Small intestine (tissue), 16 donors: ENCODE measurements around the gene PRG3. TPM values are rescaled to one million over a fixed set of nuclear protein-coding genes. Genes with fewer than 3 reads are reported as not detected.
A peak's percentile ranks its signal among the peaks of the same experiment; 100 is the strongest.

Experiments used
- DNase-seq, 2 donors: peaks; one replicate each; pipeline versions ENCODE4 v3.0.0 to v3.0.0-alpha.2; 2013
- FAIRE-seq: peaks from 2 replicates; lab custom pipeline; 2012; peaks lifted over from hg19 to GRCh38; lab: Jason Lieb, UNC
- H3K27ac ChIP-seq, 3 donors: one replicate each; pipeline ENCODE4 v1.5.1; 2013; ENCODE audit warnings: low read length in 2 of 3, mild to moderate bottlenecking in 2 of 3, control low read depth in 1 of 3, inconsistent platforms in 1 of 3, low read depth in 1 of 3, moderate library complexity in 1 of 3
- H3K27me3 ChIP-seq, 3 donors: one replicate each; pipeline ENCODE4 v1.6.1; 2013; ENCODE audit warnings: low read length in 3 of 3, inconsistent platforms in 1 of 3; ENCODE audit not compliant: control insufficient read depth in 3 of 3, insufficient read depth in 3 of 3
- H3K36me3 ChIP-seq, 3 donors: one replicate each; pipeline ENCODE4 v1.6.1; 2013; ENCODE audit warnings: low read length in 3 of 3, inconsistent platforms in 1 of 3, low read depth in 1 of 3, mild to moderate bottlenecking in 1 of 3, moderate library complexity in 1 of 3; ENCODE audit not compliant: control insufficient read depth in 3 of 3, insufficient read depth in 2 of 3
- H3K4me1 ChIP-seq, 3 donors: one replicate each; pipeline ENCODE4 v1.6.1; 2013; ENCODE audit warnings: low read length in 2 of 3, inconsistent platforms in 1 of 3, low read depth in 1 of 3, mild to moderate bottlenecking in 1 of 3, moderate library complexity in 1 of 3; ENCODE audit not compliant: control insufficient read depth in 3 of 3, insufficient read depth in 2 of 3
- H3K4me3 ChIP-seq, 3 donors: one replicate each; pipeline ENCODE4 v1.5.1; 2013; ENCODE audit warnings: low read length in 3 of 3, control low read depth in 1 of 3, inconsistent platforms in 1 of 3, low read depth in 1 of 3, mild to moderate bottlenecking in 1 of 3, moderate library complexity in 1 of 3
- H3K9me3 ChIP-seq, 2 donors: one replicate each; pipeline ENCODE4 v1.6.1; 2013; ENCODE audit warnings: low read depth in 1 of 2, low read length in 1 of 2; ENCODE audit not compliant: control insufficient read depth in 2 of 2, insufficient read depth in 1 of 2
- WGBS, 3 donors: extraction: QIAGEN DNeasy Blood & Tissue Kit; methylation state at CpG; one replicate each; pipeline ENCODE4 v1.1.7; 2013; 5-methylcytosine and 5-hydroxymethylcytosine counted together
- long read RNA-seq, 10 donors: transcript quantifications; one replicate each; lab custom pipeline, GENCODE V29; 2026
- polyA plus RNA-seq, 4 donors: library from polyadenylated mRNA; stranded (reverse) in 3 of 4; unstranded in 1 of 4; fragments of 200-250 nt in 3 of 4; fragments of 120-200 nt in 1 of 4; gene quantifications; one replicate each; pipeline versions ENCODE4 v1.2.1 to v1.2.3, GENCODE V29; 2013
- donor health status: healthy with polysubstance abuse.
- donor health status: control.
- donor health status: control.
- donor health status: Bipolar disorder and iron deficiency.
- donor health status: healthy.

The PRG3 gene
- under 1 TPM in 1 of 4 donors, not detected in 3; 0.22 TPM for polyA plus RNA-seq
- long read RNA-seq, donor 1 = 0 reads
- long read RNA-seq, donor 2 = 0 reads
- long read RNA-seq, donor 3 = 0 reads
- long read RNA-seq, donor 4 = 0 reads
- long read RNA-seq, donor 5 = 0 reads
- long read RNA-seq, donor 6 = 0 reads
- long read RNA-seq, donor 7 = 0 reads
- long read RNA-seq, donor 8 = 0 reads
- long read RNA-seq, donor 9 = 0 reads
- long read RNA-seq, donor 10, partial matches to known transcripts = 0 of 1 reads
- long read RNA-seq, donor 10, other reads (novel, unspliced or antisense) = 0 of 1 reads

- Histone ChIP-seq H3K27me3 (peaks cover 0 to 9% (median 0%) of the 10 kb centered on the region in 3 donors), H3K4me3 (no peak within 1 kb of the TSS), H3K9me3 (no peaks in the 10 kb centered on the region), H3K4me1 (no peaks in the 10 kb centered on the region), H3K36me3 (no peaks in the 10 kb centered on the region), H3K27ac (no peak within 1 kb of the TSS)
- 73 to 89% (median 77%) methylated on average over 2 of the region's 2 CpGs for WGBS, 3 donors
- DNase-seq (no peak), FAIRE-seq (no peak)
Measured at GRCh38 chr11:57380975-57381374, at the start of gene PRG3. TSS of gene PRG3 (minus strand) at chr11:57381150. CDS start at chr11:57380708, 442 bp downstream.

- DNase-seq = no peak
- peaks cover 0 to 12% (median 0%) of the 10 kb centered on the region in 3 donors for H3K27me3 ChIP-seq
- 13 to 40% (median 27%) methylated on average over 4 of the region's 4 CpGs for WGBS, 3 donors
- H3K4me3 ChIP-seq = no peak overlapping the region
- no peaks in the 10 kb centered on the region for H3K9me3 ChIP-seq
- FAIRE-seq = no peak
- no peak overlapping the region for H3K27ac ChIP-seq
- peaks cover 0 to 7% (median 0%) of the 10 kb centered on the region in 3 donors for H3K36me3 ChIP-seq
- peaks cover 0 to 21% (median 4%) of the 10 kb centered on the region in 3 donors for H3K4me1 ChIP-seq
Measured at GRCh38 chr11:57429946-57430345, 49.0 kb upstream of the PRG3 start.

- FAIRE-seq (no peak), DNase-seq (no peak)
- Histone ChIP-seq H3K4me3 (no peak overlapping the region), H3K27me3 (peaks cover 0 to 12% (median 0%) of the 10 kb centered on the region in 3 donors), H3K36me3 (peaks cover 0 to 11% (median 0%) of the 10 kb centered on the region in 3 donors), H3K4me1 (peaks cover 0 to 15% (median 9%) of the 10 kb centered on the region in 3 donors), H3K9me3 (no peaks in the 10 kb centered on the region), H3K27ac (no peak overlapping the region)
- 73 to 86% (median 77%) methylated on average over 5 of the region's 5 CpGs for WGBS, 3 donors
Measured at GRCh38 chr11:57428643-57429042, 47.7 kb upstream of the PRG3 start.

- peaks cover 0 to 11% (median 0%) of the 10 kb centered on the region in 3 donors for H3K36me3 ChIP-seq
- H3K27ac ChIP-seq = peak overlapping the region in 1 of 3 donors; percentile 88
- DNase-seq = no peak
- H3K27me3 ChIP-seq = peaks cover 0 to 12% (median 0%) of the 10 kb centered on the region in 3 donors
- no peaks in the 10 kb centered on the region for H3K9me3 ChIP-seq
- WGBS, 3 donors = 73 to 81% (median 78%) methylated on average over 8 of the region's 8 CpGs
- peaks cover 0 to 15% (median 9%) of the 10 kb centered on the region in 3 donors for H3K4me1 ChIP-seq
- no peak overlapping the region for H3K4me3 ChIP-seq
- no peak for FAIRE-seq
Measured at GRCh38 chr11:57427727-57428082, 46.8 kb upstream of the PRG3 start.

GRCh38 chr11:57426929-57427726 lies 46.2 kb upstream of the PRG3 start, which contains the start of gene SLC43A3:
TSS of gene SLC43A3 (minus strand) at chr11:57427121. CDS start at chr11:57426172, 949 bp downstream.
- H3K36me3 ChIP-seq = peaks cover 0 to 11% (median 0%) of the 10 kb centered on the region in 3 donors
- peaks cover 0 to 15% (median 9%) of the 10 kb centered on the region in 3 donors for H3K4me1 ChIP-seq
- FAIRE-seq (no peak), DNase-seq (peak in 1 of 2 donors; percentile 54)
- whole genome bisulfite sequencing, 3 donors = 6 to 13% (median 11%) methylated on average over 36 to 39 of the region's 39 CpGs
- H3K27ac ChIP-seq = peak within 1 kb of the TSS in 2 of 3 donors; percentile 44 to 88
- H3K27me3 ChIP-seq = peaks cover 0 to 12% (median 0%) of the 10 kb centered on the region in 3 donors
- H3K4me3 ChIP-seq = peak within 1 kb of the TSS in 2 of 3 donors; percentile 44 to 48
- H3K9me3 ChIP-seq = no peaks in the 10 kb centered on the region

- Histone ChIP-seq H3K36me3 (peaks cover 0 to 11% (median 0%) of the 10 kb centered on the region in 3 donors), H3K9me3 (no peaks in the 10 kb centered on the region), H3K4me3 (peak overlapping the region in 2 of 3 donors; percentile 44 to 48), H3K27me3 (peaks cover 0 to 12% (median 0%) of the 10 kb centered on the region in 3 donors), H3K27ac (peak overlapping the region in 2 of 3 donors; percentile 12 to 88), H3K4me1 (peaks cover 0 to 15% (median 9%) of the 10 kb centered on the region in 3 donors)
- WGBS, 3 donors = 6 to 14% (median 10%) methylated on average over 16 of the region's 16 CpGs
- FAIRE-seq (no peak), DNase-seq (peak in 1 of 2 donors; percentile 44)
Measured at GRCh38 chr11:57426439-57426928, 45.5 kb upstream of the PRG3 start.

- DNase-seq = no peak
- no peaks in the 10 kb centered on the region for H3K9me3 ChIP-seq
- no peak for FAIRE-seq
- peak overlapping the region in 2 of 3 donors; percentile 17 to 88 for H3K27ac ChIP-seq
- WGBS, 3 donors = 48 to 75% (median 55%) methylated on average over 15 of the region's 15 CpGs
- H3K27me3 ChIP-seq = peaks cover 0 to 12% (median 0%) of the 10 kb centered on the region in 3 donors
- H3K4me3 ChIP-seq = peak overlapping the region in 1 of 3 donors; percentile 6
- H3K36me3 ChIP-seq = peaks cover 0 to 14% (median 0%) of the 10 kb centered on the region in 3 donors
- peaks cover 0 to 15% (median 9%) of the 10 kb centered on the region in 3 donors for H3K4me1 ChIP-seq
Measured at GRCh38 chr11:57425565-57426438, 44.9 kb upstream of the PRG3 start.
